Lower lobe of right lung (tissue), 2 donors: ENCODE data around the gene TALDO1. TPM values are rescaled to one million over a fixed set of nuclear protein-coding genes. Genes with fewer than 3 reads are reported as not detected.

Source experiments
- ATAC-seq, 2 donors: fragments of 200-7000 bp; cut with Tn5 transposase; one replicate each; pipeline ENCODE4 v1.9.1; 2020 to 2022; ENCODE audit warnings: mild to moderate bottlenecking in 2 of 2, moderate library complexity in 2 of 2
- DNase-seq: peaks from one replicate; pipeline ENCODE4 v3.0.0-alpha.2; 2020
- H3K27ac ChIP-seq: fragments of 200-600 bp; one replicate; pipeline ENCODE4 v1.8.0; 2022
- H3K27me3 ChIP-seq: fragments of 200-600 bp; one replicate; pipeline ENCODE4 v1.8.0; 2022; ENCODE audit warnings: low read depth
- H3K36me3 ChIP-seq: fragments of 200-600 bp; one replicate; pipeline ENCODE4 v1.8.0; 2022; ENCODE audit warnings: mild to moderate bottlenecking
- H3K4me1 ChIP-seq: fragments of 200-600 bp; one replicate; pipeline ENCODE4 v1.8.0; 2022
- H3K4me3 ChIP-seq: fragments of 200-600 bp; one replicate; pipeline ENCODE4 v1.8.0; 2022; ENCODE audit warnings: mild to moderate bottlenecking
- H3K9me3 ChIP-seq: fragments of 200-600 bp; one replicate; pipeline ENCODE4 v1.8.0; 2022
- CTCF ChIP-seq: fragments of 200-600 bp; IDR thresholded peaks from one replicate; pipeline ENCODE4 v1.8.0; 2022; ENCODE audit warnings: antibody characterized with exemption, mild to moderate bottlenecking
- intact Hi-C: fragments of 100-400 bp; cut with DNase I; formaldehyde crosslinking; loops from one replicate; pipeline ENCODE4 v1.11.0; 2022
- total RNA-seq: library from RNA; stranded (reverse); fragmentation: NEBNext Ultra II Directional; extraction: Animal tissue kit (Norgen Biotek cat#: 25700); gene quantifications from one replicate; pipeline ENCODE4 v1.2.1, GENCODE V29; 2021
- donor health status: DM: no; HTN: yes; CAD: no; lungs with severe emphysema.

TALDO1 gene
- total RNA-seq, 1 donor from 2014 or later, result 218 TPM

- no peak overlapping the region for H3K27ac ChIP-seq
- no peaks in the 10 kb centered on the region for H3K27me3 ChIP-seq
- intact Hi-C loops, result no loop called here
- ATAC-seq, result no peak
- no peak for DNase-seq
- peaks cover 36% of the 10 kb centered on the region for H3K4me1 ChIP-seq
- H3K9me3 ChIP-seq, result no peaks in the 10 kb centered on the region
- H3K4me3 ChIP-seq, result no peak overlapping the region
- no peaks in the 10 kb centered on the region for H3K36me3 ChIP-seq
- TF ChIP-seq CTCF, result no peak
These were observed 32.8 kb downstream of the TALDO1 start for GRCh38 chr11:779955-780532.

GRCh38 chr11:782264-783174, 35.3 kb downstream of the TALDO1 start:
- Histone ChIP-seq H3K27me3 (no peaks in the 10 kb centered on the region), H3K36me3 (no peaks in the 10 kb centered on the region), H3K9me3 (no peaks in the 10 kb centered on the region), H3K4me3 (no peak overlapping the region), H3K4me1 (peaks cover 19% of the 10 kb centered on the region), H3K27ac (no peak overlapping the region)
- TF ChIP-seq CTCF, result no peak
- intact Hi-C loops, result no loop called here
- DNase-seq (no peak), ATAC-seq (no peak)

- TF ChIP-seq CTCF, result peak; percentile 64
- no peaks in the 10 kb centered on the region for H3K36me3 ChIP-seq
- peaks cover 3% of the 10 kb centered on the region for H3K27me3 ChIP-seq
- intact Hi-C loops, result no loop called here
- H3K9me3 ChIP-seq, result no peaks in the 10 kb centered on the region
- ATAC-seq (peak; percentile 88 to 93), DNase-seq (peak; percentile 89)
- no peak overlapping the region for H3K4me3 ChIP-seq
- H3K27ac ChIP-seq, result no peak overlapping the region
- H3K4me1 ChIP-seq, result peaks cover 12% of the 10 kb centered on the region
These were observed 36.3 kb downstream of the TALDO1 start for GRCh38 chr11:783581-784015.

GRCh38 chr11:786235-787083, 39.2 kb downstream of the TALDO1 start:
- H3K27ac ChIP-seq, result no peak overlapping the region
- H3K4me1 ChIP-seq, result peaks cover 9% of the 10 kb centered on the region
- DNase-seq (no peak), ATAC-seq (no peak)
- peaks cover 4% of the 10 kb centered on the region for H3K36me3 ChIP-seq
- H3K9me3 ChIP-seq, result no peaks in the 10 kb centered on the region
- no peak for TF ChIP-seq CTCF
- intact Hi-C loops, result no loop called here
- H3K27me3 ChIP-seq, result peaks cover 18% of the 10 kb centered on the region
- H3K4me3 ChIP-seq, result no peak overlapping the region

GRCh38 chr11:787084-787675, 39.9 kb downstream of the TALDO1 start:
- ATAC-seq (no peak), DNase-seq (no peak)
- Histone ChIP-seq H3K4me3 (no peak overlapping the region), H3K27me3 (peaks cover 18% of the 10 kb centered on the region), H3K36me3 (peaks cover 12% of the 10 kb centered on the region), H3K27ac (no peak overlapping the region), H3K9me3 (no peaks in the 10 kb centered on the region), H3K4me1 (peaks cover 9% of the 10 kb centered on the region)
- no peak for TF ChIP-seq CTCF
- intact Hi-C loops, result no loop called here
